ENCODE data around the gene DENND2A.
"Not testable (repeated sequence)": the region's sequence is repeated elsewhere in the genome, so short reads cannot be mapped to it uniquely, and the experiment has no call there.

DENND2A gene

DNA sequence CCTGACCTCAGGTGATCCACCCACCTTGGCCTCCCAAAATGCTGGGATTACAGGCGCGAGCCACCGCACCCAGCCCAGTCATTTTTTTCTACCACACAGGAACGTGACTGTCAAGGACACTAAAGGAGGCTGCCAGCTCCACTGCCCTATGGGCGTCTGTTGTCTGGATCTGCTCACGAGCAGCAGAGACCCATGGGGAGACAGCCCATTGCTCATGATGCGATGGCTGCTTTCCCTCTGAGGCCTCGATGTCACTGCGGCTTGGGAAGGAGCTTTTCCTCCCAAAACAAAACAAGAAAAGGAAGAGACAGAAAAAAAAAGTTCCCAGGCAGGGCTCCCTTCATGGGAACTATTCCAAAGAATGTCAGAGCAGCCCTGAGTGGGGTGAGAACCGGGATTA is 70.5 kb downstream of the DENND2A start:
- H3K4me3 ChIP-seq (replicated peaks; ENCODE audit: insufficient read depth, low read length): no peak overlapping the region
- TF ChIP-seq SPI1 (IDR thresholded peaks at IDR 0.05; ENCODE audit: borderline replicate concordance, low read depth) (no peak), POLR2AphosphoS5 (IDR thresholded peaks at IDR 0.05; ENCODE audit: low read depth) (no peak), GABPA (IDR thresholded peaks at IDR 0.05; ENCODE audit: low read depth) (no peak)
- TF ChIP-seq, protein P1, sequence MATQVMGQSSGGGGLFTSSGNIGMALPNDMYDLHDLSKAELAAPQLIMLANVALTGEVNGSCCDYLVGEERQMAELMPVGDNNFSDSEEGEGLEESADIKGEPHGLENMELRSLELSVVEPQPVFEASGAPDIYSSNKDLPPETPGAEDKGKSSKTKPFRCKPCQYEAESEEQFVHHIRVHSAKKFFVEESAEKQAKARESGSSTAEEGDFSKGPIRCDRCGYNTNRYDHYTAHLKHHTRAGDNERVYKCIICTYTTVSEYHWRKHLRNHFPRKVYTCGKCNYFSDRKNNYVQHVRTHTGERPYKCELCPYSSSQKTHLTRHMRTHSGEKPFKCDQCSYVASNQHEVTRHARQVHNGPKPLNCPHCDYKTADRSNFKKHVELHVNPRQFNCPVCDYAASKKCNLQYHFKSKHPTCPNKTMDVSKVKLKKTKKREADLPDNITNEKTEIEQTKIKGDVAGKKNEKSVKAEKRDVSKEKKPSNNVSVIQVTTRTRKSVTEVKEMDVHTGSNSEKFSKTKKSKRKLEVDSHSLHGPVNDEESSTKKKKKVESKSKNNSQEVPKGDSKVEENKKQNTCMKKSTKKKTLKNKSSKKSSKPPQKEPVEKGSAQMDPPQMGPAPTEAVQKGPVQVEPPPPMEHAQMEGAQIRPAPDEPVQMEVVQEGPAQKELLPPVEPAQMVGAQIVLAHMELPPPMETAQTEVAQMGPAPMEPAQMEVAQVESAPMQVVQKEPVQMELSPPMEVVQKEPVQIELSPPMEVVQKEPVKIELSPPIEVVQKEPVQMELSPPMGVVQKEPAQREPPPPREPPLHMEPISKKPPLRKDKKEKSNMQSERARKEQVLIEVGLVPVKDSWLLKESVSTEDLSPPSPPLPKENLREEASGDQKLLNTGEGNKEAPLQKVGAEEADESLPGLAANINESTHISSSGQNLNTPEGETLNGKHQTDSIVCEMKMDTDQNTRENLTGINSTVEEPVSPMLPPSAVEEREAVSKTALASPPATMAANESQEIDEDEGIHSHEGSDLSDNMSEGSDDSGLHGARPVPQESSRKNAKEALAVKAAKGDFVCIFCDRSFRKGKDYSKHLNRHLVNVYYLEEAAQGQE (IDR thresholded peaks at IDR 0.05; ENCODE audit: insufficient replicate concordance, low read depth): no peak
- TF ChIP-seq, protein P2, sequence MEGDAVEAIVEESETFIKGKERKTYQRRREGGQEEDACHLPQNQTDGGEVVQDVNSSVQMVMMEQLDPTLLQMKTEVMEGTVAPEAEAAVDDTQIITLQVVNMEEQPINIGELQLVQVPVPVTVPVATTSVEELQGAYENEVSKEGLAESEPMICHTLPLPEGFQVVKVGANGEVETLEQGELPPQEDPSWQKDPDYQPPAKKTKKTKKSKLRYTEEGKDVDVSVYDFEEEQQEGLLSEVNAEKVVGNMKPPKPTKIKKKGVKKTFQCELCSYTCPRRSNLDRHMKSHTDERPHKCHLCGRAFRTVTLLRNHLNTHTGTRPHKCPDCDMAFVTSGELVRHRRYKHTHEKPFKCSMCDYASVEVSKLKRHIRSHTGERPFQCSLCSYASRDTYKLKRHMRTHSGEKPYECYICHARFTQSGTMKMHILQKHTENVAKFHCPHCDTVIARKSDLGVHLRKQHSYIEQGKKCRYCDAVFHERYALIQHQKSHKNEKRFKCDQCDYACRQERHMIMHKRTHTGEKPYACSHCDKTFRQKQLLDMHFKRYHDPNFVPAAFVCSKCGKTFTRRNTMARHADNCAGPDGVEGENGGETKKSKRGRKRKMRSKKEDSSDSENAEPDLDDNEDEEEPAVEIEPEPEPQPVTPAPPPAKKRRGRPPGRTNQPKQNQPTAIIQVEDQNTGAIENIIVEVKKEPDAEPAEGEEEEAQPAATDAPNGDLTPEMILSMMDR (IDR thresholded peaks at IDR 0.05; ENCODE audit: insufficient read depth, low read length): no peak
- H3K27ac ChIP-seq (replicated peaks): no peak overlapping the region
- DNase-seq (ENCODE audit: low read depth in 1 of 2, low spot score in 1 of 2): no peak
- H3K27me3 ChIP-seq (ENCODE audit: insufficient read depth, poor library complexity, severe bottlenecking): peaks cover 10% of the 10 kb centered on the region

DNA sequence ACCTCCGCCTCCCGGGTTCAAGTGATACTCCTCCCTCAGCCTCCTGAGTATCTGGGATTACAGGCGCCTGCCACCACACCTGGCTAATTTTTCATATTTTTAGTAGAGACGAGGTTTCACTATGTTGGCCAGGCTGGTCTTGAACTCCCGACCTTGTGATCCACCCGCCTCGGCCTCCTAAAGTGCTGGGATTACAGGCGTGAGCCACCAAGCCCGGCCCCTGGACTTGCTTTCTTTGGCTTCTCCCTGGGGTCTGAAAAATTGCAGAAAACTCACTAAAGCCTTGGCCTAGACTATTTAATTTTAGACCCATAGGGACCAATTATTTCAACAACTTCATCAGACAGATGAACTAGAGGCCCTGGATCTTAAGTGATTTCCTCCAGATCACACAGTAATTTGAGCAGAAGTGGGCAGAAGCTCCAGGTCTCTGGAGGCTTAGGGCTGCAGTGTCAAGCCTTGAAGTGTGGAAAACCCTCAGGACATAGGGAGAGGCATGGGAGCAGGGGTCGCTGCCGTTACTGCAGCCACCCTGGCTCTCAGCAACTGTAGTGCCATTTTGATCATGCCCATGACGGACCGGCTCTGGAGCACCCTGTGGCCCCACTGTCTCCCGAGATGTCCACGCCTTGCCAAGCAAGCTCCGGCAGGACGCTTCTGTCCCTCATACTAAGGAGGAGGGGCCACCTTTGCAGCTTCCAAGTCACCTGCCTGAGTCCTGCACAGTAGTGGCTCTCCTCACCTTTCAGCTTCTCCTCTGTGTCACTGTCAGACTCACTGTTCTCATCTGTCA is 72.4 kb downstream of the DENND2A start:
- DNase-seq (ENCODE audit: low read depth in 1 of 2, low spot score in 1 of 2): no peak
- H3K27ac ChIP-seq (replicated peaks): no peak overlapping the region

DNA sequence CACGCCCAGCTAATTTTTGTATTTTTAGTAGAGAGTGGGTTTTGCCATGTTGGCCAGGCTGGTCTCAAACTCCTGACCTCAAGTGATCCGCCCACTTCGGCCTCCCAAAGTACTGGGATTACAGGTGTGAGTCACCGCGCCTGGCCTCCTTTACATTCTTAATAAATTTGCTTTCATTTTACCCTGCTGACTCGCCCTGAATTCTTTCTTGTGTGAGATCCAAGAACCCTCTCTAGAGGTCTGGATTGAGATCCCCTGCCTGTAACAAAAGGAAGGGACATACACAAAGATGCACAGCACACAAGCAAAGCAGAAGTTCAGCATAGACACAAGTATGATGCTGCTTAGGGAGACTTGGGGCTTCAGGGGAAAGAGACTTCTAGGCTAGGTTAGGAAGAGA is 74.4 kb downstream of the DENND2A start:
- not testable (repeated sequence) for DNase-seq (ENCODE audit: low read depth in 1 of 2, low spot score in 1 of 2); H3K27me3 ChIP-seq (ENCODE audit: insufficient read depth, poor library complexity, severe bottlenecking); H3K4me3 ChIP-seq (replicated peaks; ENCODE audit: insufficient read depth, low read length); H3K27ac ChIP-seq (replicated peaks)

More for the DNA sequence above, 72.4 kb downstream of the DENND2A start:
- TF ChIP-seq, protein P2 (IDR thresholded peaks at IDR 0.05; ENCODE audit: insufficient read depth, low read length): no peak
- TF ChIP-seq POLR2AphosphoS5 (IDR thresholded peaks at IDR 0.05; ENCODE audit: low read depth): no peak
- Histone ChIP-seq H3K4me3 (replicated peaks; ENCODE audit: insufficient read depth, low read length) (no peak overlapping the region), H3K27me3 (ENCODE audit: insufficient read depth, poor library complexity, severe bottlenecking) (peaks cover 10% of the 10 kb centered on the region)

DNA sequence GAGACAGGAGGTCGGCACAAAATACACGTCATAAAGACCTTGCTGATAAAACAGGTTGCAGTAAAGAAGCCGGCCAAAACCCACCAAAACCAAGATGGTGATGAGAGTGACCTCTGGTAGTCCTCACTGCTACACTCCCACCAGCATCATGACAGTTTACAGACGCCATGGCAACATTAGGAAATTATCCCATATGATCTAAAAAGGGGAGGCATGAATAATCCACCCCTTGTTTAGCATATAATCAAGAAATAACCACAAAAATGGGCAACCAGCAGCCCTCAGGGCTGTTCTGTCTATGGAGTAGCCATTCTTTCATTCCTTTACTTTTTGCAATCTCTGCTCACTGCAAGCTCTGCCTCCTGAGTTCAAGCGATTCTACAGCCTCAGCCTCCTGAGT is 74.9 kb downstream of the DENND2A start:
- not testable (repeated sequence) for H3K27ac ChIP-seq (replicated peaks); DNase-seq (ENCODE audit: low read depth in 1 of 2, low spot score in 1 of 2); H3K27me3 ChIP-seq (ENCODE audit: insufficient read depth, poor library complexity, severe bottlenecking); H3K4me3 ChIP-seq (replicated peaks; ENCODE audit: insufficient read depth, low read length)

DNA sequence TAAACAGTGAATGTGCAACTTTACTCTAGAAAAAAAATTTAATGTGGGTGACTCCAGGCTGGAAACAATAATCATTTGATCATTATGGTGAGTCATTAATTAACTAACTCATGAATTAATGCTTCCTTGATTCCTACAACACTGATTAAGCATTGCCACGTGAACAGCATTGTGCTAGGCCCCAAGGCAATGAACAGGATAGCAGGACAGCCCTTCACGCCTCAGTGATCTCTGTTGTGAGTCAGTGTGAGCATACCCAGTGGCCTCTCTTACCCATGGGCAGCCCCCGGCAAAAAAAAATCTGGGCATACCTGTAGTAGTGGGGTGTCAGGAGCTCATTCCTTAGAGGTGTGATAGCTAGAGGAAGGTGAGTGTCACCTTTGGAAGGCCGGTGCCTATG is 76.0 kb downstream of the DENND2A start:
- Histone ChIP-seq H3K27ac (replicated peaks) (no peak overlapping the region), H3K4me3 (replicated peaks; ENCODE audit: insufficient read depth, low read length) (no peak overlapping the region), H3K27me3 (ENCODE audit: insufficient read depth, poor library complexity, severe bottlenecking) (no peaks in the 10 kb centered on the region)
- TF ChIP-seq GABPA (IDR thresholded peaks at IDR 0.05; ENCODE audit: low read depth) (no peak), POLR2AphosphoS5 (IDR thresholded peaks at IDR 0.05; ENCODE audit: low read depth) (no peak), SPI1 (IDR thresholded peaks at IDR 0.05; ENCODE audit: borderline replicate concordance, low read depth) (no peak)
- TF ChIP-seq, protein P1 (IDR thresholded peaks at IDR 0.05; ENCODE audit: insufficient replicate concordance, low read depth): no peak
- TF ChIP-seq, protein P2 (IDR thresholded peaks at IDR 0.05; ENCODE audit: insufficient read depth, low read length): no peak
- no peak for DNase-seq (ENCODE audit: low read depth in 1 of 2, low spot score in 1 of 2)

Measured in HL-60 (cell line).